ENCODE results near the gene GABRG3.

GABRG3 gene

DNA sequence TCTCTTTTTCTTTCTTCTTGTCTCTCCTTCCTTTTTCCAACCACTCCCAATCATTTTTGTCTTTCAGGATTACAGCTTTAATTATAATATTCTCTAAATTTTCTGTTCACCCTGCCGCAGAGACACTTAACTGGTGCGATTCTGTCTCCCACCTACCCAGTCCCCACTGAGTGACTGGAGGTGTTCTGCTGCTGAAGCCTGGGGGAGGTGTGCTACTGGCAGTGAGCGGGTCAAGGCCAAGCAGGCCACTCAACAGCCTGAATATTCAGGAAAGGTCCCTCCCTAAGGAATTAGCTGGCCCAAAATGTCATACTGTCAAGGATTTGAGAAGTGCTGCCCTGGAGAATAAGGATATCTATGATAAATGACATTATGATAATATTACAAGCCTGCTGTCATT is 126.5 kb downstream of the GABRG3 start:
- no peak for DNase-seq (ENCODE audit: low spot score)

DNA sequence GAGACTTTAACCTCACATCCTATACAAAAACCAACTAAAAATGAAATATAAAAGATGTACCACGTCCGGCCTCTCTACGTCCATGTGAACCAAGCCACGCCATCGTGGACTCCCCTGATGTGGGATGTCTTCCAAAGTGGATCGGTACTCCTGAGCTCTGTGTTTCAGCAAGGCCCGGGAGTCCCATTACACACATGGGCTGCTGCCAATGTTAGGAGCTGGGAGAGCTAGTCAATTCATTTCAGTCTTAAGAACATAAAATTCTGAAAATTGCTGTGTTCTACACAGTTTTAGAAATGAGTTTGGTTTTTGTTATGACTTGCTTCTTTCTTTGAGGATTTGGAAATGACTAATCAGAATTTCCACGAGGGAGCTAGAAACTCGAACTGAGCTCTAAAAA is 131.0 kb downstream of the GABRG3 start:
- DNase-seq (ENCODE audit: low spot score) = no peak

DNA sequence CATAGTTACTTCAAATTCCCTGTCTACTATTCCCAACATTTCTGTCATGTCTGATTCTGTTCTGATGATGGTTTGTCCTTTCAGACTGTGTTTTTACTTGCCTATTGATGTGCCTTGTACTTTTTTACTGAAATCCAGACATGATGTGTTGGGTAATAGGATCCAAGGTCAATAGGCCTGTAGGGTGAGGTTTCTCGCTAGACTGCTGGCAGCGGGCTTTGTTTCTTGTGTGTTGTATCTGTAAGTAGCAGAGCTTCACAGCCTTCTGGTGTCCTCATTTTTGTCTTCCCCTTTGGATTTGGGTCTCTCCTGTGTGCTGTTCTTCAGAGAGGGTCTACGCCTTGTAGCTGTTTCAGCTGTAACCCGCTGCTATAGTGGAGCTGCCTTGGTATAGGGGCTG is 140.3 kb downstream of the GABRG3 start:
- DNase-seq (ENCODE audit: low spot score) = no peak

GRCh38 chr15:27114473-27114872 is 143.5 kb downstream of the GABRG3 start:
- DNase-seq (ENCODE audit: low spot score) = no peak

- DNase-seq (ENCODE audit: low spot score) = no peak
Observed at GRCh38 chr15:27119695-27120266, 148.8 kb downstream of the GABRG3 start.

GRCh38 chr15:27121672-27122071 is 150.7 kb downstream of the GABRG3 start:
- no peak for DNase-seq (ENCODE audit: low spot score)

GRCh38 chr15:27123291-27123690 is 152.3 kb downstream of the GABRG3 start:
- no peak for DNase-seq (ENCODE audit: low spot score)

- DNase-seq (ENCODE audit: low spot score) = no peak
Observed at GRCh38 chr15:27123808-27124207, 152.8 kb downstream of the GABRG3 start.

GRCh38 chr15:27124287-27124871 is 153.4 kb downstream of the GABRG3 start:
- no peak for DNase-seq (ENCODE audit: low spot score)

- no peak for DNase-seq (ENCODE audit: low spot score)
Observed at GRCh38 chr15:27125185-27125584, 154.2 kb downstream of the GABRG3 start.

DNA sequence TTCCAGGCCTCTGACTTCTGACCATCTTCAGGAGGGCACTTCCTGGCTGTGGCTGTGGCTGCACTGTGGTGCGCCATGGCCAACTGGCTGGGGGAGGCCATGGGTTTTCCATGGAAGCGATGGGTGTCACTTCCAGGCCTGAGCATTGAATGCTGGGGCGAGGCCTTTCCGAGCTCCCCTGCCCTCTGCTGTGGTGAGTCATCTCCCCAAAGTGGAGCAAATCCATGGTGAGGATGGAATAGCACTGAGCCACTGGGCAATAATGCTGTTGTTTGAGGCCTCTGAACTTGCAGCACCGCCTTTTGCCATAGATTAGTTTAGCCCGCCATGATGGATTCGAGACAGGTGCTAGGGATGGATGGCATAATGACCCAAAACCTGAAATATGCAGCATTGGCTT is 155.5 kb downstream of the GABRG3 start:
- no peak for DNase-seq (ENCODE audit: low spot score)

GRCh38 chr15:27127815-27128570 is 157.0 kb downstream of the GABRG3 start:
- no peak for DNase-seq (ENCODE audit: low spot score)

DNA sequence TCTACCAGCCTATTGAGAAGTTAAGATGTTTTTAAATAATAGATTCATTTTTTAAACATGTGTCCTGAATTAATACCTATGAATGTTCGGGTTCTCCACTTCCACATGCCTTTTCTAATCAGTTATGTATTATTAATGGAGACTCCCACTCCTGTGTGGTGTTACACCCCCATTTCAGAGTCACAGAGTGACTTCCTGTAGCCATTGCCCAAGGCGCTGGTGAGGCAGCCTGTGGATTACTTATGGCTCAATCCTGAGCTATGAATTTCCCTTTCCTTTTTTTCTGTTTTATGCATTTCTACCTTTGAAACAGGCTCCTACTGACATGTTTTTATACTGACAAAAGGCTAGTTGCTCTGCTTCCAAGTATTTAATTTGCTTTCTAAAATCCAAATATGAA is 162.3 kb downstream of the GABRG3 start:
- no peak for DNase-seq (ENCODE audit: low spot score)

GRCh38 chr15:27134481-27134880 is 163.5 kb downstream of the GABRG3 start:
- DNase-seq (ENCODE audit: low spot score) = no peak

GRCh38 chr15:27135151-27135550 is 164.2 kb downstream of the GABRG3 start:
- no peak for DNase-seq (ENCODE audit: low spot score)

GRCh38 chr15:27137127-27137526 is 166.1 kb downstream of the GABRG3 start:
- DNase-seq (ENCODE audit: low spot score) = no peak

- DNase-seq (ENCODE audit: low spot score) = no peak
Observed at GRCh38 chr15:27165590-27165989, 194.6 kb downstream of the GABRG3 start.

- no peak for DNase-seq (ENCODE audit: low spot score)
Observed at GRCh38 chr15:27166917-27167316, 195.9 kb downstream of the GABRG3 start.

DNA sequence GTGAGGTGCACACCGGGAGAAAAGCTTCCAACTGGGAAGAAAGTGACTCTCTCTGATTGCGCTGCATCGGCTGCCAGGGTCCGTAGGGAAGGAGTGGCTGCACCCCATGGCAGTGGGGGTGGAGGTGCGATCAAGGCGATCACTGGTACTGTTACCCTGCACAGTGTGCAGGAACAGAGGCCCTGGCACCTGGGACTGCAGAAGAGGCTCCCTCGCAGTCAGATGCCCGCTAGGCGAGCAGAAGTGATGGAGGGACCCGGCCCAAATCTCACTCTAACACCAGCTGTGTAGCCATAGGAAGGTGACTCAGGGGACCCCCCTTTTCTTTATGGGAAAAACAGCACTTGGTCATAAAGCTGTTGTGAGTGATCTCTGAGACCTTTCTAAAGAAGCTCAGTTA is 196.8 kb downstream of the GABRG3 start:
- DNase-seq (ENCODE audit: low spot score) = no peak

GRCh38 chr15:27170851-27171250 is 199.9 kb downstream of the GABRG3 start:
- DNase-seq (ENCODE audit: low spot score) = no peak

DNA sequence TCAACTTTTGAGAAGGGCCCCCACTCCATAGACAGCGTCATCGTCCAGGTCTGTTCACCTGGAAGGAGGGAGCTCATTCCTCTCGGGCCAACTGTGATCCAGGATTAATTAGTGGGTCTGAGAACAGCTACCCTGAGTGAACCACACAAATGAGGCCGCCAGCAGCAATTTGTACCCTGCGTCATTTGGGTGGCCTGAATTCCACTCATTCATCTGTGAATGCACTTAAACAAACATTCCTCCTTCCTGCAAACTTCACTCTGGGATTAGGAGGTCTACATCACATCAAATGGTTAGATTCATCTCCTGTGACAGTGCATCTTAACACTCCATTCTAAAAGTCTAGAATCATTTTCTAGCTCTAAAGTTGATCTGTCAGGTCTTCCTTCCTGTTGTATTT is 201.8 kb downstream of the GABRG3 start:
- DNase-seq (ENCODE audit: low spot score) = no peak

GRCh38 chr15:27175472-27176153 is 204.6 kb downstream of the GABRG3 start:
- no peak for DNase-seq (ENCODE audit: low spot score)

- DNase-seq (ENCODE audit: low spot score) = no peak
Observed at GRCh38 chr15:27176785-27177406, 205.9 kb downstream of the GABRG3 start.

Measured in GM03348 (cell line).